NCI-H82 (cell line): Measurements from ENCODE around the gene PCDHGA8.
A peak's percentile ranks its signal among the peaks of the same experiment; 100 is the strongest.
"Not testable (repeated sequence)": the region's sequence is repeated elsewhere in the genome, so short reads cannot be mapped to it uniquely, and the experiment has no call there.

Experiments used
- DNase-seq: peaks from one replicate; lab custom pipeline; 2025; lab: John Stamatoyannopoulos, UW

PCDHGA8 gene

DNA sequence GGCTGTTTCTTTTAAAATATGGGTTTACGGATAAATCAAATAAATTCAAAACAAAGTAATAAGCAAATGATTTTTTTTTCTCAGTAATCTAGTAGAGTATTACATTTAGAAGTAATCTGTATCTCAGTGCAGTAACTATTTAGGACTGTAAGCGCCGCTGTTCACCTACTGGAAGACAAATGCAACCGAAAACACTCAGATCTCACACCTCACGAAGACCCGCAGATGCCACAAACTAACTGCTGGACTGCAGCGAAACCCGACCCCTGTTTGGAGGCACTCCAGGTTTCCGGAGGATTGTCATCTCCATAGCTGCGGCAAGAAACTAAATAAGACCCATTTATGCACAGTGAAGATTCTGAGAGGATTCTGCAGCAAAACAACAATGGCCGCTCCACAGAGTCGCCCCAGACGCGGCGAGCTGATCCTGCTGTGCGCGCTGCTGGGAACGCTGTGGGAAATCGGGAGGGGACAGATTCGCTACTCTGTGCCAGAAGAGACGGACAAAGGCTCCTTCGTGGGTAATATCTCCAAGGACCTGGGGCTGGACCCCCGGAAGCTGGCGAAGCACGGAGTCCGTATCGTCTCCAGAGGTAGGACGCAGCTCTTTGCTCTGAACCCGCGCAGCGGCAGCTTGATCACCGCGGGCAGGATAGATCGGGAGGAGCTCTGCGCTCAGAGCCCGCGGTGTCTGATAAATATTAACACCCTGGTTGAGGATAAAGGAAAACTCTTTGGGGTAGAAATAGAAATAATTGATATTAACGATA, at the start of gene PCDHGA8:
Gene PCDHGA8 (plus strand): TSS at position 205 of the 770 bp plus-strand sequence. CDS start 181 bp downstream, at position 386.
- DNase-seq: no peak

DNA sequence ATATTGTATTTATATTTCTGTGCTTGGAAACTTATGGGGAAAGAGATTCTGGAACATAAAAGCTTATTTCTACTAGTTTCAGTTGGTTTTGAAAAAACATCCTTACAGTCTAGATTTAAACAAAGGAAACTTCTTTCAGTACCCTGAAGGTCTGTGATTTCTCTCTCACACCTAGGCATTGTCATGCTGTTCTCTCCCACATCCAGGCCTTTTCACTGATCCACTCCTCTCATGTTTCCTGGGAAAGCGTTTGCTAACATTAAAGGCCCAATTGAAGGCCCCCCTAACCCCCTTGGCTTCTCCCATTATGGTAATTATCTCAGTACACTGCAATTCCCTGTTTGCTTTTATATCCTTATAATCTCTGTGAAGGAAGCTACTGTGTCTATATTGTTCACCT, 49.7 kb upstream of the PCDHGA8 start:
- no peak for DNase-seq

DNA sequence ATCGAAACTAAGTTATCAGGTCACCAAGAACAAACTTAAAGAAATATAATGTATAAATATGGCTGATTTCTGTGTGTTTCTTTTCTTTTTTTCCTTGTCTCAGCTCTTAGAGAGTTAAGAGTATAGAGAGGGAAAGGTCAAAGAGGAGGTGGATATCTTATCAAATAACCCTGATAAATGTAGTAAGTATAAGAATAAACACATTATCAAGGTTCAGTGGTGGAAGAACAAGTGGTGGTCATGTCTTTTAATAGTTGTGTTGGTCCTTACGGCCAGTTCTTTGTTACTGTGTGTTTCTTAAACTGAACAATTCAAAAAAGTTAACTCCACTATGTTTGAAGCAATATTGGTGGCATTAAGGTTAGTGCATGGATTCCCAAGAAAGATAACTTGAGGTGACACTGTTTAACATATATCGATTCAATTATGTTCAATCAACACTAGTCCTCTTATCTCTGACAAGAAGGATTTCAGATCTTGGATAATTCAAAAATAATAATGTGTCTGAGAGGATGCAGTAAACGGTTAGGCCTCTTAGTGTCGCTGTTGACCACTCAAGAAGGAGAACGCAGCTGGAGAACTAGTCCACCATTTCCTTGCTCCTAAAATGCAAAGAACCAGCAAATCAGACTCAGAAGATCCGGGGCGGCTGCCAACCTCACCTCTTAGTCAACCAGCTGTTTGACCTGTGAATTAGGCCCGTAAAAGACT, 49.0 kb upstream of the PCDHGA8 start, which contains the start of gene PCDHGA3:
Gene PCDHGA3 (plus strand): TSS at position 588 of the 711 bp plus-strand sequence. CDS start 205 bp downstream, outside the sequence.
- peak; percentile 16 for DNase-seq

DNA sequence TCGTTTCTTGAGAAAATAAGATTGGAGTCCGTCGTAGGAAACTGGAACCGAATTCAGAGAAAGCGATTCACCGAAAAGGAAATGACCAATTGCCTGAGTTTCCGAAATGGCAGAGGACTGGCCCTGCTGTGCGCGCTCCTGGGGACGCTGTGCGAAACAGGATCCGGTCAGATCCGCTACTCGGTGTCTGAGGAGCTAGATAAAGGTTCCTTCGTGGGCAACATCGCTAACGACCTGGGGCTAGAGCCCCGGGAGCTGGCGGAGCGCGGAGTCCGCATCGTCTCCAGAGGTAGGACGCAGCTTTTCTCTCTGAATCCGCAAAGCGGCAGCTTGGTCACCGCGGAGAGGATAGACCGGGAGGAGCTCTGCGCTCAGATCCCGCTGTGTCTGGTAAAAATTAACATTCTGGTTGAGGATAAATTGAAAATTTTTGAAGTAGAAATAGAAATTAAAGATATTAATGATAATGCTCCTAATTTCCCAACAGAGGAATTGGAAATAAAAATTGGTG, 48.4 kb upstream of the PCDHGA8 start:
- no peak for DNase-seq

DNA sequence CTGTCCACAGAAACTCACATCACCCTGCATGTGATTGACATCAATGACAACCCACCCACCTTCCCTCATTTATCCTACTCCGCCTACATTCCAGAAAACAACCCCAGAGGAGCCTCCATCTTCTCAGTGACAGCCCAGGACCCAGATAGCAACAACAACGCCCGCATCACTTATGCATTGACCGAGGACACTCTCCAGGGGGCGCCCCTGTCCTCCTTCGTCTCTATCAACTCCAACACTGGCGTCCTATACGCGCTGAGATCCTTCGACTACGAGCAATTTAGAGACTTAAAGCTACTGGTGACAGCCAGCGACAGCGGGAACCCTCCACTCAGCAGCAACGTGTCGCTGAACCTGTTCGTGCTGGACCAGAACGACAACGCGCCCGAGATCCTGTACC, 47.1 kb upstream of the PCDHGA8 start:
- no peak for DNase-seq

DNA sequence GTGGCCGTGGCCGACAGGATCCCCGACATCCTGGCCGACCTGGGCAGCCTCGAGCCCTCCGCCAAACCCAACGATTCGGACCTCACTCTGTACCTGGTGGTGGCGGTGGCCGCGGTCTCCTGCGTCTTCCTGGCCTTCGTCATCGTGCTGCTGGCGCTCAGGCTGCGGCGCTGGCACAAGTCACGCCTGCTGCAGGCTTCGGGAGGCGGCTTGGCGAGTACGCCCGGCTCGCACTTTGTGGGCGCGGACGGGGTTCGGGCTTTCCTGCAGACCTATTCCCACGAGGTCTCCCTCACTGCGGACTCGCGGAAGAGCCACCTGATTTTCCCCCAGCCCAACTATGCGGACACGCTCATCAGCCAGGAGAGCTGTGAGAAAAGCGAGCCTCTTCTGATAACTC, 46.4 kb upstream of the PCDHGA8 start:
- DNase-seq: not testable (repeated sequence)

DNA sequence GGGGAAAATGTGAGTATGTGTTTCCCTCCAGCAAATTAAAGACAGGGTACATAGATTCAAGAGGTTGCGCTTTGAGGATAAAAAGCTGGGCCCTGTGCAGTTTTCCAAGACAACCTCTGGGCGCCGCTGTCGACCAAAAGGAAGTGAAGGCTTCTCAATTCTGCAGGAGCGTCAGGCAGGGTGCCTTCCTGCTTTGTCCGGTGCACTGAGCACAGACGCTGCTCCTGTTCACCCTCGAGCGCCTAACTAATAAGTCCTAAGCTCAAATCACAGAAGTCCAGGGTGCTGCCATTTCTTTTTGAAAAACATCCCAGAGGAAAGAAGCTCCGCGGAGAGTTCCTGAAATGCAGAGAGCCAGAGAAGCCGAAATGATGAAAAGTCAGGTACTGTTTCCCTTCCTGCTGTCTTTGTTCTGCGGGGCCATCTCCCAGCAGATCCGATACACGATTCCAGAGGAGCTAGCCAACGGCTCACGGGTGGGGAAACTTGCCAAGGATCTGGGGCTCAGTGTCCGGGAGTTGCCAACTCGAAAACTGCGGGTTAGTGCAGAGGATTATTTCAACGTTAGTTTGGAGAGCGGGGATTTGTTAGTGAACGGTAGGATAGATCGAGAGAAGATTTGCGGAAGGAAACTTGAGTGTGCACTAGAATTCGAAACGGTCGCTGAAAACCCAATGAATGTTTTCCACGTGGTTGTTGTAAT, 42.4 kb upstream of the PCDHGA8 start, which contains the start of gene PCDHGB1:
Gene PCDHGB1 (plus strand): TSS at position 183 of the 703 bp plus-strand sequence. CDS start 162 bp downstream, at position 345.
- peak; percentile 78 for DNase-seq

DNA sequence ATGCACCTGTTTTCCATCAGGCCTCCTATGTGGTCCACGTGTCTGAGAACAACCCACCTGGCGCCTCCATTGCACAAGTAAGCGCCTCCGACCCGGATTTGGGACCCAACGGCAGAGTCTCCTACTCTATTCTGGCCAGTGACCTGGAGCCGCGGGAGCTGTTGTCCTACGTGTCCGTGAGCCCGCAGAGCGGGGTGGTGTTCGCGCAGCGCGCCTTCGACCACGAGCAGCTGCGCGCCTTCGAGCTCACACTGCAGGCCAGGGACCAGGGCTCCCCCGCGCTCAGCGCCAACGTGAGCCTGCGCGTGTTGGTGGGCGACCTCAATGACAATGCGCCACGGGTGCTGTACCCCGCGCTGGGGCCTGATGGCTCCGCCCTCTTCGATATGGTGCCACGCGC, 40.8 kb upstream of the PCDHGA8 start:
- no peak for DNase-seq

DNA sequence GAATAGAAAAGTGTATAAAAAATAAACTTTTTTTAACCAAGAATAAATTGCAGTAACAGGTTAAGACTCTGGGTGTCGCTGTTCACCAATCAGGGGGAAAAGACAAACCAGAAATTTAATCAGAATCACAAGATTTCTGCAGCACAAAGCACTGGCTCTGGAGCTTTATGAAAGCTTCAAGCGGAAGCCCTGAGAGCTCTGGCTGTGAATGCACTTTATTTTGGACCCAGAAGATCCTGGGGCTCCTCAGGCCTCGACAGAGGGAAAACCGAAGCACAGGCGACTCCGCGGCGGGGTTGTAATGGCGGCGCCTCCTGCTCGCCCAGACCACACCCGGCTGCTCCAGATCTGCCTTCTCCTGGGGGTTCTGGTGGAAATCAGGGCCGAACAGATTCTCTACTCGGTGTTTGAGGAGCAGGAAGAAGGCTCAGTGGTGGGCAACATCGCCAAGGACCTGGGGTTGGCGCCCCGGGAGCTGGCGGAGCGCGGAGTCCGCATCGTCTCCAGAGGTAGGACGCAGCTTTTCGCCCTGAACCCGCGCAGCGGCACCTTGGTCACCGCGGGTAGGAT, 37.4 kb upstream of the PCDHGA8 start, which contains the start of gene PCDHGA4:
Gene PCDHGA4 (plus strand): TSS at position 122 of the 570 bp plus-strand sequence. CDS start 87 bp downstream, at position 209.
- DNase-seq: no peak

DNA sequence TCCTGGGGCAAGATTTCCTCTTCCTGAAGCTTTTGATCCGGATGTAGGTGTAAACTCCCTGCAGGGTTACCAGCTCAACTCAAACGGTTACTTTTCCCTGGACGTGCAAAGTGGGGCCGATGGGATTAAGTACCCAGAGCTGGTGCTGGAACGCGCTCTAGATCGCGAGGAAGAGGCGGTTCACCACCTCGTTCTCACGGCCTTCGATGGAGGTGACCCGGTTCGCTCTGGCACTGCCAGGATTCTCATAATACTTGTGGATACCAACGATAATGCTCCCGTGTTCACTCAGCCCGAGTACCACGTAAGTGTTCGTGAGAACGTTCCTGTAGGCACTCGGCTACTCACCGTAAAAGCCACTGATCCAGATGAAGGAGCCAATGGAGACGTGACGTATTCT, 36.8 kb upstream of the PCDHGA8 start:
- DNase-seq: no peak

DNA sequence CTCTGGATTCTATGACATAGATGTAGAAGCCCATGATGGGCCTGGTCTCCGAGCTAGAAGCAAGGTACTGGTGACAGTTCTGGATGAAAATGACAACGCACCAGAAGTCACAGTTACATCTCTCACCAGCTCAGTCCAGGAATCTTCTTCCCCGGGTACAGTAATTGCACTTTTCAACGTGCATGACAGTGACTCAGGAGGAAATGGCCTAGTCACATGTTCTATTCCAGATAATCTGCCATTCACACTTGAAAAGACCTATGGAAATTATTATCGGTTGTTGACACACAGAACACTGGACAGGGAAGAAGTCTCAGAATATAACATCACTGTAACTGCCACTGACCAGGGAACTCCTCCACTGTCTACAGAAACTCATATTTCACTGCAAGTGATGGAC, 36.3 kb upstream of the PCDHGA8 start:
- no peak for DNase-seq

DNA sequence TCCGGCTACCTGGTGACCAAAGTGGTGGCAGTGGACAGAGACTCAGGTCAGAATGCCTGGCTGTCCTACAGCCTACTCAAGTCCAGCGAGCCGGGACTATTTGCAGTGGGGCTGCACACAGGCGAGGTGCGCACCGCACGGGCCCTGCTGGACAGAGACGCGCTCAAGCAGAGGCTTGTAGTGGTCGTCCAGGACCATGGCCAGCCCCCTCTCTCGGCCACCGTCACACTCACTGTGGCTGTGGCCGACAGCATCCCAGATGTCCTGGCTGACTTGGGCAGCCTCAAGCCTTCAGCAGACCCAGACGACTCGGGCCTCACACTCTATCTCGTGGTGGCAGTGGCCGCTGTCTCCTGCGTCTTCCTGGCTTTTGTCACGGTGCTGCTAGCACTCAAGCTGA, 35.5 kb upstream of the PCDHGA8 start:
- no peak for DNase-seq

DNA sequence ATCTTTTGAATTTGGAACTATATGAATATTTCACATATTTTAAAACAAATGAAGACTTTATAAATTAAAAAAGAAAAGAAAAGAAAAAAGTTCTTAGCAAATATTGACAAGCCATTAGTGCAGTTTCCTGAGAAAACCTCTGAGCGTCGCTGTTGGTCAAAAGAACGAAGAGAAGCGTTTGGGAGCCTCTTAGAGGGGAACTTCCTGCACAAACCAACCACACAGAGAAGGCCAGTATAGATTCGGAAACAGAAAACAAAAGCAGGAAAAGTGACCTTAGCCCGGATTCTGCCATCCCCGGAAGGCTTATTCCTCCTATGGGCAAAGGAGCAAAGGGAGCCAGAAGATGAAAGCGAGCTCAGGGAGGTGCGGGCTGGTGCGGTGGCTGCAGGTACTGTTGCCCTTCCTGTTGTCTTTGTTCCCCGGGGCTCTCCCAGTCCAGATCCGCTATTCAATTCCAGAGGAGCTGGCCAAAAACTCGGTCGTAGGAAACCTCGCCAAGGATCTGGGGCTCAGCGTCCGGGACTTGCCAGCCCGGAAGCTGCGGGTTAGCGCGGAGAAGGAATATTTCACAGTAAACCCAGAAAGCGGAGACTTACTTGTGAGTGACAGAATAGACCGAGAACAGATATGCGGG, 32.5 kb upstream of the PCDHGA8 start, which contains the start of gene PCDHGB2:
Gene PCDHGB2 (plus strand): TSS at position 205 of the 637 bp plus-strand sequence. CDS start 142 bp downstream, at position 347.
- DNase-seq: peak; percentile 4

DNA sequence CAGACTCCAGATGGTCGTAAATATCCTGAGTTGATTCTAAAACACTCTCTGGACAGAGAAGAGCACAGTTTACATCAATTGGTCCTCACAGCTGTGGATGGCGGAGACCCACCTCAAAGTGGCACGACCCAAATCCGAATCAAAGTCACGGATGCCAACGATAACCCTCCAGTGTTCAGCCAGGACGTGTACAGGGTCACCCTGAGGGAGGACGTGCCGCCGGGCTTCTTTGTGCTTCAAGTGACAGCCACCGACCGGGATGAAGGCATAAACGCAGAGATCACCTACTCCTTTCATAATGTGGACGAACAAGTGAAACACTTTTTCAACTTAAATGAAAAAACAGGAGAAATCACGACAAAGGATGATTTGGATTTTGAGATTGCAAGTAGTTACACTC, 31.7 kb upstream of the PCDHGA8 start:
- no peak for DNase-seq

DNA sequence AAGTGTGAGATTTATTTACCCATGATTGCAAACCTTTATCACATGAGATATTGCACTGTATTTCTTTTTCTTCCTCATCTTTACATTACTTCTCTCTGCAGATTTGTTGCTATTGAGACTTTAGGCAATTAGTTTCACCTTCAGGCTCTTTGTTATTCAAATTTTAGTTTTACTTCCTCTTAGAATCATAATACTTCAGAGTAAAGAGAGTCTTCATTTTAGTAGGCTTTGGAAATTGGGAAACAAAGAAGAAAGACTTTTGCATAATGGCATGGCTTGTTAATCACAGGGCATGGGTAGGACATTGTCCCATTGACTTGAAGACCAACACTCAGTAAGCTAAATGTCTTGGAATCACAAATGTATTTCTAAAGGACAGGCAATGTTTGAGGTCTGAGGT, 29.7 kb upstream of the PCDHGA8 start:
- DNase-seq: no peak

DNA sequence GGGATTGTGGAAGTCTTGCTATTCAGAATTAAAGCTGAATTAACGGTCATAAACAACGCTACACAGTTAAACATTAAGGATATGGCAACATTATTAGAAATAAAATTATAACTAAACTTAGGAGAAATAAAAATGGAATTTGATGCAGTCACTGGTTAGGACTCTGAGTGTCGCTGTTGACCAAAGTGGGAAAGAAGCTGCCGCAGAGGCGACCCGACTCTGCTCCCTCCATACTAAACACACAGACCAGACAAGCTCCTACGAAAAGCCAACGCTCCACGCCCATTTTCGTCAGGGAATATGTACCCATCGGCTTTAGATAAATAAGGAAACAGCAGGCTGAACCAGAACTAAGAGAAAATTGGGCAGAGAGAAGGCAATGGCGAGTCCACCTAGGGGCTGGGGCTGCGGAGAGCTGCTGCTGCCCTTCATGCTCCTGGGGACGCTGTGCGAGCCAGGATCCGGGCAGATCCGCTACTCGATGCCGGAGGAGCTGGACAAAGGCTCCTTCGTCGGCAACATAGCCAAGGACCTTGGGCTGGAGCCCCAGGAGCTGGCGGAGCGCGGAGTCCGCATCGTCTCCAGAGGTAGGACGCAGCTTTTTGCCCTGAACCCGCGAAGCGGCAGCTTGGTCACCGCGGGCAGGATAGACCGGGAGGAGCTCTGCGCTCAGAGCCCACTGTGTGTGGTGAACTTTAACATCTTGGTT, 28.3 kb upstream of the PCDHGA8 start, which contains the start of gene PCDHGA5:
Gene PCDHGA5 (plus strand): TSS at position 211 of the 709 bp plus-strand sequence. CDS start 169 bp downstream, at position 380.
- no peak for DNase-seq

DNA sequence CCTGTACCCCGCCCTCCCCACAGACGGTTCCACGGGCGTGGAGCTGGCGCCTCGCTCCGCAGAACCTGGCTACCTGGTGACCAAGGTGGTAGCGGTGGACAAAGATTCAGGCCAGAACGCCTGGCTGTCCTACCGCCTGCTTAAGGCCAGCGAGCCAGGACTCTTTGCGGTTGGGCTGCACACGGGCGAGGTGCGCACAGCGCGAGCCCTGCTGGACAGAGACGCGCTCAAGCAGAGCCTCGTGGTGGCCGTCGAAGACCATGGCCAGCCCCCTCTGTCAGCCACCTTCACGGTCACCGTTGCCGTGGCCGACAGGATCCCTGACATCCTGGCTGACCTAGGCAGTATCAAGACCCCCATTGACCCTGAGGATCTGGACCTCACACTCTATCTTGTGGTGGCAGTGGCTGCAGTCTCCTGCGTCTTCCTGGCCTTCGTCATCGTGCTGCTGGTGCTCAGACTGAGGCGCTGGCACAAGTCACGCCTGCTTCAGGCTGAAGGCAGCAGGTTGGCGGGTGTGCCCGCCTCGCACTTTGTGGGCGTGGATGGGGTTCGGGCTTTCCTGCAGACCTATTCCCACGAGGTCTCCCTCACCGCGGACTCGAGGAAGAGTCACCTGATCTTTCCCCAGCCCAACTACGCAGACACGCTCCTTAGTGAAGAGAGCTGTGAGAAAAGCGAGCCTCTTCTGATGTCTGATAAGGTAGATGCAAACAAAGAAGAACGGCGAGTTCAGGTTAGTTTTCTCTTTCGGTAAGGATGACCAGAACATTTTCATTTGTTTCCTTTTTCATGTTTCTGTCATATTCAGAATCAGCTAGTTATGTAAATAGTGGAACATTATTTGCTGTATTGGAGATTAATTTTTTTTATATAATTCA, 26.2 kb upstream of the PCDHGA8 start:
- no peak for DNase-seq

DNA sequence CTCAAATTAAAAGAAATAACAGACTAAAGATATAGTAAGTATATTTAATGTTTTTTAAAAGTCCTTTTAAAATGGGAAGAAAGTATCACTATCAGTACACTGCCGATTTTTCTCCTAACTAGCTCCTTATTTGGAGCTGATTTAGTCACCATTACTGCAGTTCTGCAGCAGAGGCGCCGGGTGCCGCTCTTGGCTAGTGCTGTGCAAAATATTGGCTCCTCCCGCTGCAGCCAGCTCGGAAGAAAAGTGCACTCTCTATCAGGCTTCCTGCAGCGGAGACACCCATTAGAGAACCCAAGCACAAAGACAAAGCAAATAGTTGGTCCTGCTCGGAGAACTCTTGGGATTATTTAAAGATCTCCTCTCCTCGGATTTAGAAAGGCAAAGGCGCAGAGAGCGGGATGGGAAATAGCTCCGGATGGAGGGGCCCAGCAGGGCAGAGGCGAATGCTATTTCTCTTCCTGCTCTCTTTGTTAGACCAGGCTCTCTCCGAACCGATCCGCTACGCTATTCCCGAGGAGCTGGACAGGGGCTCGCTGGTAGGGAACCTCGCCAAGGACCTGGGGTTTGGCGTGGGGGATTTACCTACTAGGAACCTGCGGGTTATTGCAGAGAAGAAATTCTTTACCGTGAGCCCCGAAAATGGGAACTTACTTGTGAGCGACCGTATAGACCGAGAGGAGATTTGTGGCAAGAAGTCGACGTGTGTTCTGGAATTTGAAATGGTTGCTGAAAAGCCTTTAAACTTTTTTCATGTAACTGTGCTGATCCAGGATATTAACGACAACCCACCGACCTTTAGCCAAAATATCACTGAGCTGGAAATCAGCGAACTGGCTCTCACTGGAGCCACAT, 22.2 kb upstream of the PCDHGA8 start, which contains the start of gene PCDHGB3:
Gene PCDHGB3 (plus strand): TSS at position 249 of the 855 bp plus-strand sequence. CDS start 153 bp downstream, at position 402.
- peak; percentile 0 for DNase-seq
